ENCODE results near the gene PTTG1IP. TPM values are rescaled to one million over a fixed set of nuclear protein-coding genes. Genes with fewer than 3 reads are reported as not detected.
A peak's percentile ranks its signal among the peaks of the same experiment; 100 is the strongest.

PTTG1IP gene
- polyA plus RNA-seq, 6 donors from 2014 or later = 28.1 to 43.5 (median 36.1) TPM

GRCh38 chr21:44842721-44843445 is 30.6 kb downstream of the PTTG1IP start:
- Mint-ChIP-seq H3K4me3 (peak overlapping the region in 1 of 8 donors; percentile 15), H3K9me3 (peaks cover 0 to 1% (median 0%) of the 10 kb centered on the region in 7 donors), H3K4me1 (peaks cover 8 to 22% (median 18%) of the 10 kb centered on the region in 3 donors), H3K27me3 (peaks cover 5 to 64% (median 48%) of the 10 kb centered on the region in 3 donors), H3K27ac (peak overlapping the region in 1 of 6 donors; percentile 33), H3K36me3 (no peaks in the 10 kb centered on the region)
- DNase-seq (no peak), ATAC-seq (ENCODE audit: low read depth in 2 of 2) (no peak)

DNA sequence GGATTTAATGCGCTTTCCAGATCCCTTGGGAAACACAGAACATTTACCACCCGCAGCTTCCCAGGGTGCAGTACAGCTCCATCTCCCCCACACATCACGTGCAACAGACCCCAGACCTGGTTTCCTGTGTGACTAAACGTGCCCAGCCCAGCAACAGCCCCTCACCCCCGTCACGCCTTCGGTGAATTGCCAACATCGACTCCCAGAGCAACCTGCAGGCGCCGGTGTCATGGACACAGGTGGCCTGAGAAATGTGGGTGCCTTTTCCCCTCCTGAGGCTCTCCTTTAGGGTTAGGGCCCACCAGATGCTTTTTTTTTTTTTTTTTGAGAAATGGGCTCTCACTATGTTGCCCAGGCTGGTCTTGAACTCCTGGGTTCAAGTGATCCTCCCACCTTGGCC is 31.4 kb downstream of the PTTG1IP start:
- H3K27me3 Mint-ChIP-seq = peaks cover 5 to 69% (median 53%) of the 10 kb centered on the region in 3 donors
- peaks cover 8 to 22% (median 12%) of the 10 kb centered on the region in 3 donors for H3K4me1 Mint-ChIP-seq
- H3K4me3 Mint-ChIP-seq = no peak overlapping the region
- H3K9me3 Mint-ChIP-seq = peaks cover 0 to 1% (median 0%) of the 10 kb centered on the region in 7 donors
- DNase-seq (no peak), ATAC-seq (ENCODE audit: low read depth in 2 of 2) (no peak)
- H3K27ac Mint-ChIP-seq = no peak overlapping the region
- H3K36me3 Mint-ChIP-seq = no peaks in the 10 kb centered on the region

GRCh38 chr21:44840771-44841170 is 32.7 kb downstream of the PTTG1IP start:
- ATAC-seq (ENCODE audit: low read depth in 2 of 2) = no peak
- H3K9me3 Mint-ChIP-seq = peaks cover 0 to 1% (median 0%) of the 10 kb centered on the region in 7 donors
- no peak overlapping the region for H3K4me3 Mint-ChIP-seq
- peaks cover 0 to 72% (median 55%) of the 10 kb centered on the region in 3 donors for H3K27me3 Mint-ChIP-seq
- no peaks in the 10 kb centered on the region for H3K36me3 Mint-ChIP-seq
- DNase-seq = no peak
- no peak overlapping the region for H3K27ac Mint-ChIP-seq
- peaks cover 0 to 13% (median under 1%) of the 10 kb centered on the region in 3 donors for H3K4me1 Mint-ChIP-seq

DNA sequence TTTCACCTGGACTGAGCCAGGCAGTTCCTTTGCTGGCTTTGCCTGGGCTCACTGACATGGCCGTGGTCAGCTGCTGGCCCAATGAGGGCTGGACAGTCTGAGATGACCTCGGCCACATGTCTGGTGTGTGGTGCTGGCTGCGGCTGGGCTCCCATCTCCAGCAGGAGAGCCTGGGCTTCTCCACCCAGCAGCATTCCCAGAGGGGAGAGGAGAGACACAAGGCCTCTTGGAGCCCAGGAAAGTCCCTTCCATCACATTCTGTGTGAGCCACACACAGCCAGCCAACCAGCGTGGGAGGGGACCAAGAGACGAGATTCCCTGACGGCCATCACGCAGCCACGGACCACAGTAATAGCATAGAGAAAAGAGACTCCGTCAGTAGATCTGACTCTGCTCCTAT is 34.5 kb downstream of the PTTG1IP start:
- ATAC-seq (ENCODE audit: low read depth in 2 of 2) = no peak
- peaks cover 0 to 1% (median 0%) of the 10 kb centered on the region in 7 donors for H3K9me3 Mint-ChIP-seq
- no peak overlapping the region for H3K27ac Mint-ChIP-seq

GRCh38 chr21:44838039-44838895 is 35.2 kb downstream of the PTTG1IP start:
- Mint-ChIP-seq H3K27ac (no peak overlapping the region), H3K36me3 (no peaks in the 10 kb centered on the region), H3K27me3 (peaks cover 0 to 48% (median 44%) of the 10 kb centered on the region in 3 donors), H3K9me3 (peaks cover 0 to 1% (median 0%) of the 10 kb centered on the region in 7 donors), H3K4me3 (no peak overlapping the region), H3K4me1 (peaks cover 0 to 2% (median 0%) of the 10 kb centered on the region in 3 donors)
- ATAC-seq (ENCODE audit: low read depth in 2 of 2) (no peak), DNase-seq (no peak)

More for the DNA sequence above, 34.5 kb downstream of the PTTG1IP start:
- DNase-seq = no peak
- Mint-ChIP-seq H3K27me3 (peaks cover 0 to 55% (median 47%) of the 10 kb centered on the region in 3 donors), H3K4me3 (no peak overlapping the region), H3K36me3 (no peaks in the 10 kb centered on the region), H3K4me1 (peaks cover 0 to 2% (median 0%) of the 10 kb centered on the region in 3 donors)

DNA sequence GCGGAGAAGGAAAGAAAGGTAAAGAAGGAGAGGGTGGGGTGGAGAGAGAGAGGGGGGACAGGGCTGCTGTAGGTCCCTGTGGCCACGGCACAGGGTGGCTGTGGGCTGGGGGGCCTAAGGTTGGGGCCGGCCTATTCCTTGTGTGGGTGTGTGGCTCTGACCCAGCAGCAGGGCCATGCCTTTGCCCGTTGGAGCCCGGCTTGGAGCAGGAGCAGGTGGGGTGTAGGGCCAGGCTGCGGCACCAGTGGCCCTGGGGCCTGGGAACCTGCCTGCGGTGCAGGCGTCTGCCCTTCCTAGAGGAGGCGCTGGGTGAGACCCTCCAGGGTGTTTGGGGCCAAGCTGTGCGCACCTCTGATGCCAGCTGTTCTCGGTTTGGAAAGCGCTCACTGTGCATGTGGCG is 36.0 kb downstream of the PTTG1IP start:
- Mint-ChIP-seq H3K9me3 (peaks cover 0 to 1% (median 0%) of the 10 kb centered on the region in 7 donors), H3K4me1 (peaks cover 0 to 5% (median 4%) of the 10 kb centered on the region in 3 donors), H3K4me3 (no peak overlapping the region), H3K27ac (no peak overlapping the region), H3K27me3 (peaks cover 0 to 41% (median 37%) of the 10 kb centered on the region in 3 donors), H3K36me3 (no peaks in the 10 kb centered on the region)
- ATAC-seq (ENCODE audit: low read depth in 2 of 2) (no peak), DNase-seq (no peak)

GRCh38 chr21:44836666-44837471 is 36.6 kb downstream of the PTTG1IP start:
- Mint-ChIP-seq H3K4me3 (no peak overlapping the region), H3K9me3 (peaks cover 0 to 1% (median 0%) of the 10 kb centered on the region in 7 donors), H3K27ac (peak overlapping the region in 1 of 6 donors; percentile 24), H3K27me3 (peaks cover 0 to 35% (median 30%) of the 10 kb centered on the region in 3 donors), H3K36me3 (no peaks in the 10 kb centered on the region), H3K4me1 (peaks cover 0 to 9% (median 4%) of the 10 kb centered on the region in 3 donors)
- ATAC-seq (ENCODE audit: low read depth in 2 of 2) (no peak), DNase-seq (no peak)

- no peak for ATAC-seq (ENCODE audit: low read depth in 2 of 2)
- no peak overlapping the region for H3K4me3 Mint-ChIP-seq
Measured at GRCh38 chr21:44836349-44836665, 37.2 kb downstream of the PTTG1IP start.

GRCh38 chr21:44835647-44835973 is 37.9 kb downstream of the PTTG1IP start:
- no peak for DNase-seq

More at GRCh38 chr21:44836349-44836665, 37.2 kb downstream of the PTTG1IP start:
- no peak for DNase-seq
- no peak overlapping the region for H3K27ac Mint-ChIP-seq
- peaks cover 5 to 14% (median 6%) of the 10 kb centered on the region in 3 donors for H3K4me1 Mint-ChIP-seq
- H3K36me3 Mint-ChIP-seq = no peaks in the 10 kb centered on the region
- peaks cover 0 to 31% (median 26%) of the 10 kb centered on the region in 3 donors for H3K27me3 Mint-ChIP-seq
- no peaks in the 10 kb centered on the region for H3K9me3 Mint-ChIP-seq

DNA sequence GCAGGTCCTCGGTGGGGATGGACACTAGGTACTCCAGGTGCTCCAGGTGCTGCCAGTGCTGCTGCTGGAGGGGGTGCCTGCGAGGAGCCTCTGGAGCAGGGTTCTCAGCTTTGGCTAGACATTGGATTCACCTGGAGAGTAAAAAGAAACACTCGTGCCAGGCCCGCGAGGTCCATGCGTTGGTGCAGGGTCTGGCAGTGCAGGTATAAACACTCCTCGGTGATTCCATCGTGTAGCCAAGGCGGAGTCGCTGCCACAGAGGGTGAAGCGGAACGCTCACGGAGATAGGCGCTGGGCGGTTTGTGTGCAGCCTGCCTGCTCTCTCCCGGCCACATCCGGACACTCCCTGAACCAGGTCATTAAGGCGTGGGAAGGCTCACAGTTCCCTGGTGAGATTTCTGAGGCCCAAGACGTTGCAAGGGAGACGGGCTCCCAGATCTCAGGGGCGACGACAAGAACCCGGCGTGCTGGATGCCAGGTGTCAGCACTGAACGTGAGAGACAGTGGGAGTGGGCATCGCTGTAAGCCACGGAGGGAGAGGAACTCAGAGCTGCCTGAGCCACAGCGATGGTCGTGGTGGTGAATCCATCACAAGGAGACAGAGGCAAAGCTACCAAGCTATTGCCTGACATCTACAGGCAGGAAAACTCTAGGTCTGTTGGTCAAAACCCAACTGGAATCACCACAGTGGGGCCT is 38.4 kb downstream of the PTTG1IP start:
- Mint-ChIP-seq H3K4me3 (peak overlapping the region in 1 of 8 donors; percentile 41), H3K27me3 (peaks cover 0 to 19% (median 15%) of the 10 kb centered on the region in 3 donors), H3K4me1 (peaks cover 10 to 23% (median 14%) of the 10 kb centered on the region in 3 donors), H3K9me3 (no peaks in the 10 kb centered on the region), H3K27ac (no peak overlapping the region), H3K36me3 (no peaks in the 10 kb centered on the region)
- ATAC-seq (ENCODE audit: low read depth in 2 of 2) (no peak), DNase-seq (no peak)

More at GRCh38 chr21:44835647-44835973, 37.9 kb downstream of the PTTG1IP start:
- H3K27ac Mint-ChIP-seq = no peak overlapping the region
- H3K27me3 Mint-ChIP-seq = peaks cover 0 to 24% (median 19%) of the 10 kb centered on the region in 3 donors
- no peak for ATAC-seq (ENCODE audit: low read depth in 2 of 2)
- no peak overlapping the region for H3K4me3 Mint-ChIP-seq
- no peaks in the 10 kb centered on the region for H3K36me3 Mint-ChIP-seq
- peaks cover 10 to 21% (median 12%) of the 10 kb centered on the region in 3 donors for H3K4me1 Mint-ChIP-seq
- H3K9me3 Mint-ChIP-seq = no peaks in the 10 kb centered on the region

DNA sequence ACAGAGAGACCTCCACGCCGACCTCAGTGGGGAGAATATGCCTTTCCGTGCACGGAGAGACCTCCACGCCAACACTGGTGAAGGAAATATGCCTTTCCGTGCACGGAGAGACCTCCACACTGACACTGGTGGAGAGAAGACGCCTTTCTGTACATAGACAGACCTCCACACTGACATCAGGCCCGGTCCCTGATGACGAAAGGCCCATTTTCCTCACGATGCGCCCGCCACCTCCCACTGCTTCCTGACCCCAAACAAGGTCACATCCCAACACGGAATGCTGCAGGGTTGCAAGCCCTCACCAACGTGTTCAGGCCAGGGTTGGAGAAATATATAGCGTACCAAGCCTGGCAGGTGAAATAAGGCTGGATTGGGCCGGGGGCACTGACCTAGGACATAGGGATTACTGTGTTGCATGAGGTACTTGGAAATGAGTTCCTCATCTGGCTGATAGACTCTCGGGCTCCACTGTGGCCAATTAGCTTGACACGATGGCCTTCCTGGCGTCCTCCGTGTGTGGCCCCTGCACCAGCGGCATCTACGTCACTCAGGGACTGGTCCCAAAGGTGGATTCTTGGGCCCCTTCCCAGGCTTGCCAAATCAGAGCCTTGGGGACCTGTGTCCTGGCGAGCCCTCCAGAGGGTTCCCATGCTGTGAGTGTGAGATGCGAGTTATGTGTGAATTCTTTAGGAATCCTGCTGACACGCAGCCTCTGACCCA is 39.1 kb downstream of the PTTG1IP start:
- no peak overlapping the region for H3K27ac Mint-ChIP-seq
- H3K4me3 Mint-ChIP-seq = no peak overlapping the region
- peaks cover 0 to 16% (median 12%) of the 10 kb centered on the region in 3 donors for H3K27me3 Mint-ChIP-seq
- no peak for ATAC-seq (ENCODE audit: low read depth in 2 of 2)
- H3K9me3 Mint-ChIP-seq = peaks cover 0 to 3% (median 0%) of the 10 kb centered on the region in 7 donors
- no peak for DNase-seq
- peaks cover 10 to 23% (median 14%) of the 10 kb centered on the region in 3 donors for H3K4me1 Mint-ChIP-seq
- H3K36me3 Mint-ChIP-seq = no peaks in the 10 kb centered on the region

DNA sequence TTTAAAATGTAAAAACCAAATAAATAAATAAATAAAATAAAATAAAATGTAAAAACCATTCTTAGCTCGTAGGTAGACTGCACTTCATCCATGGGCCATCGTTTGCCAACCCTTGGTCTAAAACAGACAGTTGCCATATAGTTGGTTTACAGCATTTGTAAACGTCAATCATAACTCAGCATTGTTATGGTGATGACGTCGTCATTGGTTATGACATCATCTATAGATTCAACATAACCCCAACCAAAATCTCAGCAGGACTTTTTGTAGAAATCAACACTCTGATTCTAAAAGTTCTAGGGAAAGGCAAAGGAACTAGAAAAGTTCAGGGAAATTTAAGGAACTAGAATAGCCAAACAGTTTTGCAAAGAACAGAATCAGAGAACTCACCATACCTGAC is 39.8 kb downstream of the PTTG1IP start:
- Mint-ChIP-seq H3K4me1 (peaks cover 10 to 23% (median 14%) of the 10 kb centered on the region in 3 donors), H3K27ac (no peak overlapping the region), H3K36me3 (peaks cover 2 to 4% of the 10 kb centered on the region in 2 donors), H3K27me3 (peaks cover 0 to 9% (median 9%) of the 10 kb centered on the region in 3 donors), H3K4me3 (no peak overlapping the region), H3K9me3 (peaks cover 1 to 10% (median 3%) of the 10 kb centered on the region in 7 donors)
- DNase-seq (no peak), ATAC-seq (ENCODE audit: low read depth in 2 of 2) (no peak)

Data from naive B cell (primary cell).